Liver (tissue), 9 donors: ENCODE measurements around the gene IQUB. TPM values are rescaled to one million over a fixed set of nuclear protein-coding genes. Genes with fewer than 3 reads are reported as not detected.

ENCODE experiments used
- DNase-seq: peaks from one replicate; pipeline ENCODE4 v3.0.0-alpha.2; 2017; ENCODE audit warnings: low spot score
- H3K27ac ChIP-seq, 2 donors: one replicate each; pipeline ENCODE4 v1.7.0; 2013; ENCODE audit warnings: inconsistent platforms in 2 of 2, low read length in 2 of 2, control low read depth in 1 of 2, low read depth in 1 of 2, mild to moderate bottlenecking in 1 of 2
- H3K27me3 ChIP-seq, 4 donors: one replicate each; pipeline versions ENCODE4 v1.6.1 to v1.7.0; 2013; ENCODE audit warnings: low read length in 3 of 4, inconsistent platforms in 1 of 4, mild to moderate bottlenecking in 1 of 4, moderate library complexity in 1 of 4; ENCODE audit not compliant: control insufficient read depth in 4 of 4, insufficient read depth in 4 of 4
- H3K36me3 ChIP-seq, 4 donors: one replicate each; pipeline versions ENCODE4 v1.6.1 to v1.7.0; 2013; ENCODE audit warnings: low read length in 3 of 4, mild to moderate bottlenecking in 3 of 4, low read depth in 1 of 4, moderate library complexity in 1 of 4; ENCODE audit not compliant: control insufficient read depth in 4 of 4, insufficient read depth in 3 of 4
- H3K4me1 ChIP-seq, 4 donors: one replicate each; pipeline versions ENCODE4 v1.6.1 to v1.7.0; 2013; ENCODE audit warnings: low read length in 3 of 4, mild to moderate bottlenecking in 3 of 4, moderate library complexity in 1 of 4; ENCODE audit not compliant: control insufficient read depth in 4 of 4, insufficient read depth in 4 of 4
- H3K4me3 ChIP-seq, 3 donors: one replicate each; pipeline versions ENCODE4 v1.6.1 to v1.7.0; 2013; ENCODE audit warnings: low read length in 3 of 3, control low read depth in 1 of 3, low read depth in 1 of 3, mild to moderate bottlenecking in 1 of 3
- H3K9ac ChIP-seq, 2 donors: one replicate each; pipeline ENCODE4 v1.7.0; 2013; ENCODE audit warnings: low read length in 2 of 2, mild to moderate bottlenecking in 2 of 2, moderate library complexity in 2 of 2, control low read depth in 1 of 2, low read depth in 1 of 2
- H3K9me3 ChIP-seq, 4 donors: one replicate each; pipeline versions ENCODE4 v1.6.1 to v1.7.0; 2013; ENCODE audit warnings: low read length in 3 of 4; ENCODE audit not compliant: control insufficient read depth in 4 of 4
- ATF3 ChIP-seq: IDR thresholded peaks from 2 replicates; pipeline ENCODE4 v1.6.1; 2016; ENCODE audit warnings: antibody characterized with exemption
- FOXA1 ChIP-seq: IDR thresholded peaks from 2 replicates; pipeline ENCODE4 v1.6.1; 2016; ENCODE audit warnings: antibody characterized with exemption
- GABPA ChIP-seq, 2 donors: IDR thresholded peaks in 1 of 2; conservative IDR thresholded peaks in 1 of 2; 2 replicates each; pipeline ENCODE4 v1.6.1; 2016; ENCODE audit warnings: antibody characterized with exemption in 2 of 2, mild to moderate bottlenecking in 1 of 2, moderate library complexity in 1 of 2
- HNF4A ChIP-seq, 2 donors: conservative IDR thresholded peaks; 2 replicates each; pipeline ENCODE4 v1.6.1; 2016; ENCODE audit warnings: antibody characterized with exemption in 2 of 2, mild to moderate bottlenecking in 2 of 2
- HNF4G ChIP-seq: IDR thresholded peaks from 2 replicates; pipeline ENCODE4 v1.6.1; 2016; ENCODE audit warnings: antibody characterized with exemption
- JUND ChIP-seq, 2 donors: IDR thresholded peaks; 2 replicates each; pipeline ENCODE4 v1.6.1; 2016; ENCODE audit warnings: antibody characterized with exemption in 2 of 2
- NR2F2 ChIP-seq: IDR thresholded peaks from 2 replicates; pipeline ENCODE4 v1.6.1; 2016; ENCODE audit warnings: antibody characterized with exemption
- RXRA ChIP-seq, 2 donors: IDR thresholded peaks; 2 replicates each; pipeline ENCODE4 v1.6.1; 2017 to 2018; ENCODE audit warnings: antibody characterized with exemption in 2 of 2, mild to moderate bottlenecking in 1 of 2
- SP1 ChIP-seq: IDR thresholded peaks from 2 replicates; pipeline ENCODE4 v1.6.1; 2018; ENCODE audit warnings: antibody characterized with exemption, mild to moderate bottlenecking
- TAF1 ChIP-seq: conservative IDR thresholded peaks from 2 replicates; pipeline ENCODE4 v1.6.1; 2016; ENCODE audit warnings: antibody characterized with exemption, mild to moderate bottlenecking
- YY1 ChIP-seq: IDR thresholded peaks from 2 replicates; pipeline ENCODE4 v1.6.1; 2016; ENCODE audit warnings: antibody characterized with exemption, mild to moderate bottlenecking
- WGBS: extraction: QIAGEN DNeasy Blood & Tissue Kit; methylation state at CpG from one replicate; pipeline ENCODE4 v1.1.7; 2013; 5-methylcytosine and 5-hydroxymethylcytosine counted together
- polyA plus RNA-seq, 2 donors: library from polyadenylated mRNA; stranded (reverse) in 1 of 2; unstranded in 1 of 2; fragments of 200-250 nt in 1 of 2; fragments of >200 nt in 1 of 2; fragmentation: Nextera tagmentation in 1 of 2; extraction: Ambion mirVana in 1 of 2; gene quantifications; one replicate each; pipeline versions ENCODE4 v1.2.1 to v1.2.3, GENCODE V29; 2013 to 2015
- total RNA-seq, 2 donors: library from RNA; depleted of rRNA; stranded (reverse); fragments of >200 nt; gene quantifications; one replicate each; pipeline ENCODE4 v1.2.3, GENCODE V29; 2014
- TF ChIP-seq, protein P1 (sequence below): IDR thresholded peaks from 2 replicates; pipeline ENCODE4 v1.6.1; 2016; ENCODE audit warnings: antibody characterized with exemption
- TF ChIP-seq, protein P2 (sequence below): IDR thresholded peaks from 2 replicates; pipeline ENCODE4 v1.6.1; 2016; ENCODE audit warnings: antibody characterized with exemption, mild to moderate bottlenecking
- TF ChIP-seq, protein P3 (sequence below): fragments of 150-350 bp; IDR thresholded peaks from 2 replicates; pipeline ENCODE4 v1.5.1; 2017; ENCODE audit warnings: improper control_type of control experiment, low read depth, low read length; ENCODE audit not compliant: missing input control
- donor health status: healthy.
- donor health status: healthy.
- donor health status: healthy.
- donor health status: healthy.
- donor health status: healthy.

IQUB gene
- total and polyA plus RNA-seq, 4 donors = 0.03 to 0.25 (median 0.09) TPM

DNA sequence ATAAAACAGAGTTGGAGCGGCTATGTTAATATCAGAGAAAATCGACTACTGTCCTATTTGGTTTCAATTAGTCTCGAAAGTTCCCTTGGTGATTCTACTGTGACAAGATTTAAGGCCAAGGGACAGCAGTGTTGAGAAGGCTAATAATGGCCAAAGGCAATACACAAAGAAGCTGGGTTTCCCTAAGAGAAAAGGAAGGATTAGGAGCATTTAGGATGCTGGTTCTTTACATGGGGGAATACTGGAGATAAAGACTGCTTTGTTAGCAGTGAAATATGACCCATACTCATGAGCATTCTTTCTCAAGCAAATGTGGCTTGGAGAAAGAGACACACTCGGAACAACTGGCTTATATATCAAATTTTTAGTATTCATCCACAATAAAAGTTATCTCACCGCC lies 32.2 kb downstream of the IQUB start:
- Histone ChIP-seq H3K27ac (no peak overlapping the region), H3K9ac (no peak overlapping the region), H3K36me3 (no peaks in the 10 kb centered on the region), H3K9me3 (peaks cover 0 to 3% (median 0%) of the 10 kb centered on the region in 4 donors), H3K27me3 (no peaks in the 10 kb centered on the region), H3K4me3 (no peak overlapping the region), H3K4me1 (no peaks in the 10 kb centered on the region)
- DNase-seq = no peak
- no peak for TF ChIP-seq GABPA (IDR thresholded peaks at IDR 0.05 in 1 of 2, conservative IDR thresholded peaks at IDR 0.05 in 1 of 2)
- no peak for TF ChIP-seq HNF4G
- TF ChIP-seq JUND (IDR thresholded peaks at IDR 0.05) = no peak
- TF ChIP-seq, protein P1, sequence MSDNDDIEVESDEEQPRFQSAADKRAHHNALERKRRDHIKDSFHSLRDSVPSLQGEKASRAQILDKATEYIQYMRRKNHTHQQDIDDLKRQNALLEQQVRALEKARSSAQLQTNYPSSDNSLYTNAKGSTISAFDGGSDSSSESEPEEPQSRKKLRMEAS = no peak
- no peak for TF ChIP-seq NR2F2
- no peak for TF ChIP-seq RXRA (IDR thresholded peaks at IDR 0.05)
- TF ChIP-seq ATF3 = no peak
- TF ChIP-seq YY1 = no peak
- TF ChIP-seq, protein P2, sequence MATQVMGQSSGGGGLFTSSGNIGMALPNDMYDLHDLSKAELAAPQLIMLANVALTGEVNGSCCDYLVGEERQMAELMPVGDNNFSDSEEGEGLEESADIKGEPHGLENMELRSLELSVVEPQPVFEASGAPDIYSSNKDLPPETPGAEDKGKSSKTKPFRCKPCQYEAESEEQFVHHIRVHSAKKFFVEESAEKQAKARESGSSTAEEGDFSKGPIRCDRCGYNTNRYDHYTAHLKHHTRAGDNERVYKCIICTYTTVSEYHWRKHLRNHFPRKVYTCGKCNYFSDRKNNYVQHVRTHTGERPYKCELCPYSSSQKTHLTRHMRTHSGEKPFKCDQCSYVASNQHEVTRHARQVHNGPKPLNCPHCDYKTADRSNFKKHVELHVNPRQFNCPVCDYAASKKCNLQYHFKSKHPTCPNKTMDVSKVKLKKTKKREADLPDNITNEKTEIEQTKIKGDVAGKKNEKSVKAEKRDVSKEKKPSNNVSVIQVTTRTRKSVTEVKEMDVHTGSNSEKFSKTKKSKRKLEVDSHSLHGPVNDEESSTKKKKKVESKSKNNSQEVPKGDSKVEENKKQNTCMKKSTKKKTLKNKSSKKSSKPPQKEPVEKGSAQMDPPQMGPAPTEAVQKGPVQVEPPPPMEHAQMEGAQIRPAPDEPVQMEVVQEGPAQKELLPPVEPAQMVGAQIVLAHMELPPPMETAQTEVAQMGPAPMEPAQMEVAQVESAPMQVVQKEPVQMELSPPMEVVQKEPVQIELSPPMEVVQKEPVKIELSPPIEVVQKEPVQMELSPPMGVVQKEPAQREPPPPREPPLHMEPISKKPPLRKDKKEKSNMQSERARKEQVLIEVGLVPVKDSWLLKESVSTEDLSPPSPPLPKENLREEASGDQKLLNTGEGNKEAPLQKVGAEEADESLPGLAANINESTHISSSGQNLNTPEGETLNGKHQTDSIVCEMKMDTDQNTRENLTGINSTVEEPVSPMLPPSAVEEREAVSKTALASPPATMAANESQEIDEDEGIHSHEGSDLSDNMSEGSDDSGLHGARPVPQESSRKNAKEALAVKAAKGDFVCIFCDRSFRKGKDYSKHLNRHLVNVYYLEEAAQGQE = no peak
- no peak for TF ChIP-seq TAF1
- 85% methylated on average over 5 of the region's 5 CpGs for WGBS

DNA sequence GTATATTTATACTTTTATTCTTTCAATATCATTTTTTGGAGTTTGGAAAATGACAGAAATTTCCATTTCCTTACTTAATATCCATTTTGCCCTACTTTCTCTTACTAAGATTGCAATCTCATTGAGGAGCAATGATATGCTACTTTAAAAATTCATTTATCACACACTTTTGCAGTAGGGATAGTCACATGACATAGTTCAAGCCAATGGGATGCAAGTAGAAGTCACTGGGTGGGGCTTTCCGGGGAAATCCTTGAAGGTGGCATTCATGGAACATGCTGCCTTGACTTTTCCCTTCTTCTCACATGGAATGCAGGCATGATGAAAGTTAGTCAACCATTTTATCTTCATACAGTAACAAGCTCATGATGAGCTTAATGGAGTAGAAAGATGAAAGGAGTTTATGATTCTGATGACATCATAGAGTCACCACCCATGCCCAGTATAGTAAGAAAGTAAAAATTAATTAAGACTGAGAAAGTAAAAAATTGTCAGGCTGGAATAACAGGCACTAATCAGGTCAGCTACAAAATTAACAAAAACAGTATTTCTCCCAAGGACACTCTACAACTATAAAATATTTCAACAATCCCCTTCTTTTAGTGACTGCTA lies 33.4 kb downstream of the IQUB start:
- no peak for DNase-seq
- no peaks in the 10 kb centered on the region for H3K4me1 ChIP-seq
- WGBS = 75% methylated on average over 1 of the region's 1 CpG
- peaks cover 0 to 3% (median 0%) of the 10 kb centered on the region in 4 donors for H3K9me3 ChIP-seq
- no peak overlapping the region for H3K27ac ChIP-seq
- no peak overlapping the region for H3K4me3 ChIP-seq
- H3K9ac ChIP-seq = no peak overlapping the region
- H3K36me3 ChIP-seq = no peaks in the 10 kb centered on the region
- H3K27me3 ChIP-seq = no peaks in the 10 kb centered on the region
- TF ChIP-seq HNF4A (conservative IDR thresholded peaks at IDR 0.05) = no peak
- TF ChIP-seq, protein P3, sequence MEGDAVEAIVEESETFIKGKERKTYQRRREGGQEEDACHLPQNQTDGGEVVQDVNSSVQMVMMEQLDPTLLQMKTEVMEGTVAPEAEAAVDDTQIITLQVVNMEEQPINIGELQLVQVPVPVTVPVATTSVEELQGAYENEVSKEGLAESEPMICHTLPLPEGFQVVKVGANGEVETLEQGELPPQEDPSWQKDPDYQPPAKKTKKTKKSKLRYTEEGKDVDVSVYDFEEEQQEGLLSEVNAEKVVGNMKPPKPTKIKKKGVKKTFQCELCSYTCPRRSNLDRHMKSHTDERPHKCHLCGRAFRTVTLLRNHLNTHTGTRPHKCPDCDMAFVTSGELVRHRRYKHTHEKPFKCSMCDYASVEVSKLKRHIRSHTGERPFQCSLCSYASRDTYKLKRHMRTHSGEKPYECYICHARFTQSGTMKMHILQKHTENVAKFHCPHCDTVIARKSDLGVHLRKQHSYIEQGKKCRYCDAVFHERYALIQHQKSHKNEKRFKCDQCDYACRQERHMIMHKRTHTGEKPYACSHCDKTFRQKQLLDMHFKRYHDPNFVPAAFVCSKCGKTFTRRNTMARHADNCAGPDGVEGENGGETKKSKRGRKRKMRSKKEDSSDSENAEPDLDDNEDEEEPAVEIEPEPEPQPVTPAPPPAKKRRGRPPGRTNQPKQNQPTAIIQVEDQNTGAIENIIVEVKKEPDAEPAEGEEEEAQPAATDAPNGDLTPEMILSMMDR = no peak
- TF ChIP-seq SP1 = no peak
- TF ChIP-seq, protein P2 = no peak
- TF ChIP-seq, protein P1 = no peak
- no peak for TF ChIP-seq NR2F2
- no peak for TF ChIP-seq ATF3
- no peak for TF ChIP-seq TAF1
- no peak for TF ChIP-seq FOXA1
